Measurements from ENCODE around the gene SLC25A39. TPM values are rescaled to one million over a fixed set of nuclear protein-coding genes. Genes with fewer than 3 reads are reported as not detected.

The SLC25A39 gene
- total RNA-seq, 1 donor from 2014 or later = 80.6 TPM

- no peak for DNase-seq (ENCODE audit: low read depth)
- Histone ChIP-seq H3K4me3 (ENCODE audit: insufficient read depth, low read depth, low read length) (no peak overlapping the region), H3K4me1 (ENCODE audit: insufficient read depth, low read length) (peaks cover 14% of the 10 kb centered on the region), H3K4me2 (ENCODE audit: low read length) (no peak overlapping the region), H3K36me3 (ENCODE audit: insufficient read depth, low read length) (no peaks in the 10 kb centered on the region), H4K20me1 (ENCODE audit: insufficient read depth, low read length) (peaks cover 52% of the 10 kb centered on the region), H3K27ac (ENCODE audit: low read depth, low read length) (no peak overlapping the region), H3K79me2 (ENCODE audit: insufficient read depth, low read length) (peaks cover 6% of the 10 kb centered on the region), H2AFZ (ENCODE audit: low read depth, low read length) (no peak overlapping the region), H3K9ac (ENCODE audit: low read length) (no peak overlapping the region), H3K27me3 (ENCODE audit: insufficient read depth, low read length) (no peaks in the 10 kb centered on the region), H3K9me3 (ENCODE audit: insufficient read depth, low read depth, low read length) (no peaks in the 10 kb centered on the region)
- H3K4me3 Mint-ChIP-seq (ENCODE audit: unreplicated experiment) = no peak overlapping the region
- peaks cover 9% of the 10 kb centered on the region for H3K36me3 Mint-ChIP-seq (ENCODE audit: low read depth, unreplicated experiment)
- no peak overlapping the region for H3K27ac Mint-ChIP-seq (ENCODE audit: unreplicated experiment)
- TF ChIP-seq EZH2 (IDR thresholded peaks at IDR 0.05; ENCODE audit: insufficient read depth, low read length) (no peak), CTCF (IDR thresholded peaks at IDR 0.05; ENCODE audit: insufficient read depth, low read depth, low read length) (no peak)
- peaks cover 2% of the 10 kb centered on the region for H3K27me3 Mint-ChIP-seq (ENCODE audit: low read depth, unreplicated experiment)
- H3K4me1 Mint-ChIP-seq (ENCODE audit: low read depth, unreplicated experiment) = peaks cover 15% of the 10 kb centered on the region
- no peak for FAIRE-seq
- H3K9me3 Mint-ChIP-seq (ENCODE audit: unreplicated experiment) = no peaks in the 10 kb centered on the region
Measured at GRCh38 chr17:44358066-44358465, 33.4 kb upstream of the SLC25A39 start.

- H3K4me3 Mint-ChIP-seq (ENCODE audit: unreplicated experiment) = no peak overlapping the region
- no peaks in the 10 kb centered on the region for H3K36me3 ChIP-seq (ENCODE audit: insufficient read depth, low read length)
- FAIRE-seq = no peak
- H3K27ac ChIP-seq (ENCODE audit: low read depth, low read length) = no peak overlapping the region
- H3K4me1 Mint-ChIP-seq (ENCODE audit: low read depth, unreplicated experiment) = peaks cover 10% of the 10 kb centered on the region
- peaks cover 5% of the 10 kb centered on the region for H3K27me3 Mint-ChIP-seq (ENCODE audit: low read depth, unreplicated experiment)
- peaks cover 13% of the 10 kb centered on the region for H3K36me3 Mint-ChIP-seq (ENCODE audit: low read depth, unreplicated experiment)
- no peak overlapping the region for H3K9ac ChIP-seq (ENCODE audit: low read length)
- H3K27ac Mint-ChIP-seq (ENCODE audit: unreplicated experiment) = no peak overlapping the region
- H3K4me1 ChIP-seq (ENCODE audit: insufficient read depth, low read length) = peaks cover 5% of the 10 kb centered on the region
- H3K4me3 ChIP-seq (ENCODE audit: insufficient read depth, low read depth, low read length) = no peak overlapping the region
- H3K27me3 ChIP-seq (ENCODE audit: insufficient read depth, low read length) = no peaks in the 10 kb centered on the region
- no peaks in the 10 kb centered on the region for H3K9me3 Mint-ChIP-seq (ENCODE audit: unreplicated experiment)
- peaks cover 3% of the 10 kb centered on the region for H3K79me2 ChIP-seq (ENCODE audit: insufficient read depth, low read length)
- peaks cover 52% of the 10 kb centered on the region for H4K20me1 ChIP-seq (ENCODE audit: insufficient read depth, low read length)
- no peak overlapping the region for H3K4me2 ChIP-seq (ENCODE audit: low read length)
- DNase-seq (ENCODE audit: low read depth) = no peak
- TF ChIP-seq EZH2 (IDR thresholded peaks at IDR 0.05; ENCODE audit: insufficient read depth, low read length) (no peak), CTCF (IDR thresholded peaks at IDR 0.05; ENCODE audit: insufficient read depth, low read depth, low read length) (no peak)
- no peak overlapping the region for H2AFZ ChIP-seq (ENCODE audit: low read depth, low read length)
- no peaks in the 10 kb centered on the region for H3K9me3 ChIP-seq (ENCODE audit: insufficient read depth, low read depth, low read length)
Measured at GRCh38 chr17:44356241-44356640, 31.6 kb upstream of the SLC25A39 start.

- peaks cover 4% of the 10 kb centered on the region for H3K4me1 Mint-ChIP-seq (ENCODE audit: low read depth, unreplicated experiment)
- H3K27me3 Mint-ChIP-seq (ENCODE audit: low read depth, unreplicated experiment) = peaks cover 5% of the 10 kb centered on the region
Measured at GRCh38 chr17:44355642-44356099, 31.0 kb upstream of the SLC25A39 start.

More at GRCh38 chr17:44355642-44356099, 31.0 kb upstream of the SLC25A39 start:
- H3K27ac Mint-ChIP-seq (ENCODE audit: unreplicated experiment) = no peak overlapping the region
- H3K79me2 ChIP-seq (ENCODE audit: insufficient read depth, low read length) = no peaks in the 10 kb centered on the region
- H3K4me1 ChIP-seq (ENCODE audit: insufficient read depth, low read length) = no peaks in the 10 kb centered on the region
- no peak overlapping the region for H3K27ac ChIP-seq (ENCODE audit: low read depth, low read length)
- FAIRE-seq (no peak), DNase-seq (ENCODE audit: low read depth) (no peak)
- H3K4me3 Mint-ChIP-seq (ENCODE audit: unreplicated experiment) = no peak overlapping the region
- no peaks in the 10 kb centered on the region for H3K9me3 Mint-ChIP-seq (ENCODE audit: unreplicated experiment)
- no peak overlapping the region for H2AFZ ChIP-seq (ENCODE audit: low read depth, low read length)
- H4K20me1 ChIP-seq (ENCODE audit: insufficient read depth, low read length) = peaks cover 50% of the 10 kb centered on the region
- TF ChIP-seq EZH2 (IDR thresholded peaks at IDR 0.05; ENCODE audit: insufficient read depth, low read length) (no peak), CTCF (IDR thresholded peaks at IDR 0.05; ENCODE audit: insufficient read depth, low read depth, low read length) (no peak)
- no peaks in the 10 kb centered on the region for H3K36me3 ChIP-seq (ENCODE audit: insufficient read depth, low read length)
- H3K27me3 ChIP-seq (ENCODE audit: insufficient read depth, low read length) = no peaks in the 10 kb centered on the region
- peaks cover 15% of the 10 kb centered on the region for H3K36me3 Mint-ChIP-seq (ENCODE audit: low read depth, unreplicated experiment)
- no peak overlapping the region for H3K4me3 ChIP-seq (ENCODE audit: insufficient read depth, low read depth, low read length)
- H3K9me3 ChIP-seq (ENCODE audit: insufficient read depth, low read depth, low read length) = no peaks in the 10 kb centered on the region
- H3K4me2 ChIP-seq (ENCODE audit: low read length) = no peak overlapping the region
- no peak overlapping the region for H3K9ac ChIP-seq (ENCODE audit: low read length)
